T-cell (primary cell): Measurements from ENCODE around the gene PDIA2. TPM values are rescaled to one million over a fixed set of nuclear protein-coding genes. Genes with fewer than 3 reads are reported as not detected.
"Not testable (repeated sequence)": the region's sequence is repeated elsewhere in the genome, so short reads cannot be mapped to it uniquely, and the experiment has no call there.

ENCODE experiments used
- ATAC-seq, 4 experiments: fragments of 200-7000 bp in 3 of 4; fragments of 150-1000 bp in 1 of 4; cut with Tn5 transposase; replicated peaks in 1 of 4; 1 replicate in 3 of 4; 2 replicates in 1 of 4; pipeline ENCODE4 v1.10.0; 2021; ENCODE audit warnings: moderate library complexity in 3 of 4, mild to moderate bottlenecking in 2 of 4, moderate number of reproducible peaks in 1 of 4
- CTCF ChIA-PET, 2 donors: fragments of 300-600 bp; sonication (Branson Sonifier 250); formaldehyde crosslinking; loops; one replicate each; lab custom pipeline; 2022; ENCODE audit warnings: antibody characterized with exemption in 2 of 2; lab: Charles Lee
- POLR2A ChIA-PET, 2 donors: fragments of 300-600 bp; sonication (Branson Sonifier 250); formaldehyde crosslinking; loops; one replicate each; lab custom pipeline; 2022; ENCODE audit warnings: antibody characterized with exemption in 2 of 2; lab: Charles Lee
- DNase-seq, 35 experiments: peaks; one replicate each; pipeline versions ENCODE4 v3.0.0 to v3.0.0-alpha.2; 2013 to 2023
- H3K27ac ChIP-seq: one replicate; pipeline ENCODE4 v1.5.1; 2013; ENCODE audit warnings: low read length
- H3K27me3 ChIP-seq, 2 experiments: replicated peaks in 1 of 2; 1 replicate in 1 of 2; 2 replicates in 1 of 2; pipeline versions ENCODE4 v1.6.1 to v1.7.0; 2013; ENCODE audit warnings: low read length in 1 of 2, mixed read lengths in 1 of 2; ENCODE audit not compliant: control insufficient read depth in 2 of 2, insufficient read depth in 2 of 2; ENCODE audit errors: extremely low read depth in 1 of 2
- H3K36me3 ChIP-seq, 2 donors: 1 replicate in 1 of 2; 2 replicates in 1 of 2; pipeline versions ENCODE4 v1.6.1 to v1.7.0; 2013; ENCODE audit warnings: low read length in 1 of 2; ENCODE audit not compliant: control insufficient read depth in 2 of 2, insufficient read depth in 1 of 2; ENCODE audit errors: extremely low read depth in 1 of 2
- H3K4me1 ChIP-seq, 2 experiments: 1 replicate in 1 of 2; 2 replicates in 1 of 2; pipeline versions ENCODE4 v1.6.1 to v1.7.0; 2013; ENCODE audit warnings: low read length in 2 of 2, mixed read lengths in 1 of 2; ENCODE audit not compliant: insufficient read depth in 2 of 2, control insufficient read depth in 1 of 2; ENCODE audit errors: extremely low read depth in 1 of 2
- H3K4me3 ChIP-seq, 2 donors: 1 replicate in 1 of 2; 2 replicates in 1 of 2; pipeline versions ENCODE4 v1.5.1 to v1.7.0; 2013; ENCODE audit warnings: mild to moderate bottlenecking in 2 of 2, low read length in 1 of 2, moderate library complexity in 1 of 2; ENCODE audit not compliant: control insufficient read depth in 1 of 2; ENCODE audit errors: extremely low read depth in 1 of 2
- H3K9me3 ChIP-seq: 2 replicates; pipeline ENCODE4 v1.7.0; 2013
- H3K27ac Mint-ChIP-seq, 2 donors: one replicate each; pipeline ENCODE4 v1.8.0; 2020 to 2021; ENCODE audit warnings: mild to moderate bottlenecking in 2 of 2, mixed read lengths in 2 of 2
- H3K27me3 Mint-ChIP-seq, 2 donors: one replicate each; pipeline ENCODE4 v1.8.0; 2021 to 2022; ENCODE audit warnings: mixed read lengths in 2 of 2
- H3K36me3 Mint-ChIP-seq: one replicate; pipeline ENCODE4 v1.8.0; 2021; ENCODE audit warnings: mixed read lengths
- H3K4me1 Mint-ChIP-seq, 3 donors: one replicate each; pipeline ENCODE4 v1.8.0; 2020 to 2022; ENCODE audit warnings: mixed read lengths in 3 of 3, mild to moderate bottlenecking in 1 of 3
- H3K4me3 Mint-ChIP-seq, 3 donors: one replicate each; pipeline ENCODE4 v1.8.0; 2020 to 2022; ENCODE audit warnings: mild to moderate bottlenecking in 3 of 3, mixed read lengths in 3 of 3, moderate library complexity in 3 of 3
- H3K9me3 Mint-ChIP-seq, 3 donors: one replicate each; pipeline ENCODE4 v1.8.0; 2020 to 2022; ENCODE audit warnings: mixed read lengths in 3 of 3
- WGBS: methylation state at CpG from one replicate; pipeline ENCODE4 v1.1.5; 2013; ENCODE audit warnings: missing lambda C conversion rate; ENCODE audit not compliant: insufficient coverage; 5-methylcytosine and 5-hydroxymethylcytosine counted together
- total RNA-seq, 35 experiments: library from RNA in 6 of 35; stranded (reverse) in 6 of 35; fragments of 120-200 nt in 1 of 35; gene quantifications; one replicate each; pipeline versions ENCODE4 v1.2.1 to v1.2.4 and lab custom pipeline; 2013 to 2026

Gene PDIA2
- total RNA-seq, 5 donors from 2014 or later (not counting 1 experiment from before 2014, with no cell fraction given): 0.38 to 0.54 (median 0.53) TPM; not detected in 2

DNA sequence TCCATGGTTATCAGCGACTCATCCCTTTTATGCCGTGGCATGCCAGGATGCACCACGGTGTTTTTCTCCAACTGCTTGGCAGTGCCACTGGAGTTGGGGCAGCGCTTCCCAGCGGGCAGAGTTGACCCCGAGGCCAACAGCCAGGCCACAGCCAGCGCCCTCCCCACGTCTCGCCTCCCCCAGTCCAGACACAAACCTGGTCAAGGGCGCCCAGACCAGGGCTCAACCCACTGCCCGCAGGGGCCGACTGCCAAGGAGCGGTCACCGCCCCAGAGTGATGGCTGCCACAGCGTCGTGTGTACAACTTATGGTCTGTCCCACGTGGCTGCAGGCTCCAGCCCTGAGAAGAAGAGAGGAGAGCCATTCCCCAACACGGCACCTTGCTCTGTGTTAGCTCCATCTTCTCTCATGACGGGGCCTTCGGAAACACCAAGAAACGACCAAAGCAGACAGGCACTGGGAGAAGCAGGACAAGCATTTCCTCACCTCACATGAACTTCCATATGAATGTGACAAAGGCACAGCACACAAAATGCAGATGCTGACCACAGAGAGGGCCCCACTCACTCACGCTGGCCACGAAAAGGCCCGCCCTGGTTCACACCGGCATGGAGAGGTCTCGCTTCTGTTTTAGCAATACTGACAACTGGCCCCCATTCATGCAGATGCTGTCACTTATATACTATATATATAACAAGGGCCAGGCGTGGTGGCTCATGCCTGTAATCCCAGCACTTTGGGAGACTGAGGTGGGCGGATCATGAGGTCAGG is 42.6 kb downstream of the PDIA2 start:
- POLR2A ChIA-PET: interaction anchor here in 1 of 2 donors (0.7 kb wide), 1 partner anchor 25 kb away, joined by 3 read pairs; no protein-coding TSS in a partner anchor
- peak in 1 of 35 experiments; percentile 24 for DNase-seq

DNA sequence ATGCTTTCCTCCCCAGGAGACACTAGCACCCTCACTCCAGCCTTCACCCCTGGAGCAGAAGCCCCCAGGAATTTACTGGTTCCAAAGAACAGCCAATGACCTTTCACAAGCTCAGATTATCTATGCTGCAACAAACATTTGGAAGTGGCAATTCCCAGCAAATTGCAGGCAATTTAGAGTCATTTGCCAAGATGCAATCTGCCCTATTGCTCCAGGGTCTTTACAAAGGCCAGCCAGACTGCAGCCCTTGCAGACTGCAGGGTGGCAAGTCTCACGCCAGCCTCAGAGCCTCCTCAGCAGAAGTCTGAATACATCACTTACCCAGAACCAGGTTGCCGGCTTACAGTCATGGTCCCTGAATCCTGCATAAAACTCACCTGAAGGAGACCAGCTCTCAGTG is 47.8 kb downstream of the PDIA2 start:
- CTCF ChIA-PET: interaction anchor here in 1 of 2 donors (0.5 kb wide), 1 partner anchor 9 kb away, joined by 3 read pairs; no protein-coding TSS in a partner anchor
- POLR2A ChIA-PET: no interaction called here
- Mint-ChIP-seq H3K27ac (no peak overlapping the region), H3K4me3 (no peak overlapping the region), H3K36me3 (peaks cover 7% of the 10 kb centered on the region), H3K9me3 (no peaks in the 10 kb centered on the region), H3K27me3 (no peaks in the 10 kb centered on the region), H3K4me1 (peaks cover 64 to 78% (median 70%) of the 10 kb centered on the region in 3 donors)
- Histone ChIP-seq H3K9me3 (no peaks in the 10 kb centered on the region), H3K4me1 (peaks cover 4 to 63% of the 10 kb centered on the region in 2 experiments), H3K27ac (no peak overlapping the region), H3K27me3 (no peaks in the 10 kb centered on the region), H3K36me3 (no peaks in the 10 kb centered on the region), H3K4me3 (no peak overlapping the region)
- no peak for ATAC-seq
- DNase-seq: no peak
- 89% methylated on average over 1 of the region's 2 CpGs for WGBS

More for the DNA sequence above, 42.6 kb downstream of the PDIA2 start:
- Histone ChIP-seq H3K27ac (peak overlapping the region; percentile 84), H3K4me1 (peaks cover 20 to 76% of the 10 kb centered on the region in 2 experiments), H3K36me3 (no peaks in the 10 kb centered on the region), H3K27me3 (no peaks in the 10 kb centered on the region), H3K4me3 (peak overlapping the region; percentile 33 to 53), H3K9me3 (no peaks in the 10 kb centered on the region)
- WGBS: 70% methylated on average over 19 of the region's 28 CpGs
- Mint-ChIP-seq H3K27me3 (no peaks in the 10 kb centered on the region), H3K36me3 (peaks cover 5% of the 10 kb centered on the region), H3K27ac (peak overlapping the region; percentile 80 to 91), H3K4me3 (peak overlapping the region; percentile 67 to 80 (median 70)), H3K9me3 (no peaks in the 10 kb centered on the region), H3K4me1 (peaks cover 64 to 73% (median 66%) of the 10 kb centered on the region in 3 donors)
- CTCF ChIA-PET: interaction anchor here in 1 of 2 donors (0.6 to 1.2 kb wide), 4 partner anchors 27 to 314 kb away, joined by 4 to 6 read pairs (median 4); no protein-coding TSS in a partner anchor
- ATAC-seq: no peak

DNA sequence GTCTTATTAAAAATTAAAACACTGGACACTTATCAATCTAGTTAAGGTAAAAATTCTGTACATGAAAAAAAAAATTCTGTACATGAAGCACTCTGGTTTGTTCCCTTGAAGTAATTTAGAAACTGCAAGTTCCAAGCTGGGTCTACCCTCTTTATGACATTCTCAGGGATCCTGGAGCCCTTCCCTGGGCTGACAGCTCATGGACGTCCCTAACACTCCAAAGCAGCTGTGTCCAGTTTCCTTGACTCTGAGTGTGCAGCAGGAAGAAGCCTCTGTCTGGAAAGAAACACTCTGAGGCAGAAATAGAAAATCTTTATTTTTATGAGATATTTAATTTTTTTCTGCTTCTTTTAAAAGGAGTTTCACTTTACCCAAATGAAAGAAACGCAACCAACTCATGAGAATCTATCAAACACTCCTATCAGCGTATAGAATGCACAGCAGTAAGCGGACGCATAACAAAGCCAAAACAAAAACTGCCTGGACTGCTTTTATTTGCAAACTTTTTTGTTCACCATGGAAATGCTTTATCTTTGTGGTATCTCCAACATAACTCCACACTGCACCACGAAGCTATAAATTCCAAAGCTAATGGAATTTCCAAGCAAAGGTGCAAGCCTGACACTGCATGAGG is 48.3 kb downstream of the PDIA2 start:
- H3K27me3 Mint-ChIP-seq, H3K27ac ChIP-seq, CTCF ChIA-PET, DNase-seq, H3K9me3 Mint-ChIP-seq, H3K27me3 ChIP-seq, H3K9me3 ChIP-seq, H3K27ac Mint-ChIP-seq, H3K36me3 ChIP-seq, ATAC-seq, H3K36me3 Mint-ChIP-seq, POLR2A ChIA-PET, H3K4me3 ChIP-seq, H3K4me3 Mint-ChIP-seq: not testable (repeated sequence)
- no CpG with 5 or more reads among the region's 6 CpGs for WGBS
- peaks cover 68 to 79% (median 72%) of the 10 kb centered on the region in 3 donors for H3K4me1 Mint-ChIP-seq
- H3K4me1 ChIP-seq: peaks cover 2 to 62% of the 10 kb centered on the region in 2 experiments

DNA sequence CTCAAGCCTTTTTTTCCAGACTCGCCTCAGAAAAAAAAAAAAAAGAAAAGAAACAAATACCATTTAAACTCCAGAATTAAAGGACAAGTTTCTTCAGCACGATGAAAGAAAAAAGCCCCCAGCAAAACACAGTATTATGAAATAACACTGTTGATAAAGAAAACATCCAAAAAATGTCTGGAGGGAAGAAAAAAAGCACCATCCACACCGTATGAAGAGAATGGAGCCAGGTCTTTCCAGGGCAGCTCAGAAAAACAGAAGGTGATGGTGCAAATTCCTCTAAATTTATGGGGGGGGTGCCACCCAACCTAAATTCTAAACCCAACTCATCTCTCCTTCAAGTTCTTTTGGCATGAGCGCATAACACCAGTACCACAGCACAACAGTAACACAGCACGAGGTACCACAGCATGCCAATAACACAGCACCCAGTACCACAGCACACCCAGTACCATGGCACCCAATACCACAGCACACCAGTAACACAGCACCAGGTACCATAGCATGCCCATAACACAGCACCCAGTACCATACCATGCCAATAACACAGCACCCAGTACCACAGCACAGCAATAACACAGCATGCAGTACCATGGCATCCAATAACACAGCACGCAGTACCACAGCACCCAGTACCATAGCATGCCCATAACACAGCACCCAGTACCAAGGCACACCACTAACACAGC is 50.6 kb downstream of the PDIA2 start:
- ATAC-seq (no peak), DNase-seq (no peak)
- no peaks in the 10 kb centered on the region for H3K27me3 Mint-ChIP-seq
- no peaks in the 10 kb centered on the region for H3K27me3 ChIP-seq
- peaks cover 64 to 78% (median 74%) of the 10 kb centered on the region in 3 donors for H3K4me1 Mint-ChIP-seq
- H3K9me3 ChIP-seq: no peaks in the 10 kb centered on the region
- H3K27ac ChIP-seq: no peak overlapping the region
- no peaks in the 10 kb centered on the region for H3K36me3 ChIP-seq
- 90% methylated on average over 3 of the region's 6 CpGs for WGBS
- peak overlapping the region in 1 of 3 donors; percentile 10 for H3K4me3 Mint-ChIP-seq
- H3K4me3 ChIP-seq: no peak overlapping the region
- no peaks in the 10 kb centered on the region for H3K9me3 Mint-ChIP-seq
- CTCF ChIA-PET: no interaction called here
- H3K36me3 Mint-ChIP-seq: peaks cover 7% of the 10 kb centered on the region
- H3K27ac Mint-ChIP-seq: no peak overlapping the region
- POLR2A ChIA-PET: interaction anchor here in 1 of 2 donors (0.6 kb wide), 1 partner anchor 119 kb away, joined by 3 read pairs; no protein-coding TSS in a partner anchor
- peaks cover 0 to 57% of the 10 kb centered on the region in 2 experiments for H3K4me1 ChIP-seq

DNA sequence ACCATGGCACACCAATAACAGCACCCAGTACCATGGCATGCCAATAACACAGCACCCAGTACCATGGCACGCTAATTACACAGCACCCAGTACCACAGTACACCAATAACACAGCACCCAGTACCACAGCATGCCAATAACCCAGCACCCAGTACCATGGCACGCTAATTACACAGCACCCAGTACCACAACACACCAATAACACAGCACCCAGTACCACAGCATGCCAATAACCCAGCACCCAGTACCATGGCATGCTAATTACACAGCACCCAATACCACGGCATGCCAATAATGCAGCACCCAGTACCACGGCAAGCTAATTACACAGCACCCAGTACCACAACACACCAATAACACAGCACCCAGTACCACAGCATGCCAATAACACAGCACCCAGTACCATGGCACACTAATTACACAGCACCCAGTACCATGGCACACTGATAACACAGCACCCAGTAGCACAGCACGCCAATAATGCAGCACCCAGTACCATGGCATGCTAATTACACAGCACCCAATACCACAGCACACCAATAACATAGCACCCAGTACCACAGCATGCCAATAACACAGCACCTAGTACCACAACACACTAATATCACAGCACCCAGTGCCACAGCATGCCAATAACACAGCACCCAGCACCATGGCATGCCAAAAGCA is 51.3 kb downstream of the PDIA2 start:
- H3K9me3 Mint-ChIP-seq, H3K9me3 ChIP-seq, CTCF ChIA-PET, H3K27ac Mint-ChIP-seq, H3K27me3 Mint-ChIP-seq, H3K27ac ChIP-seq, ATAC-seq, H3K4me3 ChIP-seq, H3K36me3 Mint-ChIP-seq, DNase-seq, H3K36me3 ChIP-seq, H3K27me3 ChIP-seq: not testable (repeated sequence)
- POLR2A ChIA-PET: interaction anchor here in 1 of 2 donors (0.6 kb wide), 1 partner anchor 223 kb away, joined by 3 read pairs; no protein-coding TSS in a partner anchor
- peaks cover 0 to 59% of the 10 kb centered on the region in 2 experiments for H3K4me1 ChIP-seq
- 100% methylated on average over 5 of the region's 5 CpGs for WGBS
- peak overlapping the region in 1 of 3 donors; percentile 50 for H3K4me3 Mint-ChIP-seq
- peaks cover 64 to 77% (median 75%) of the 10 kb centered on the region in 3 donors for H3K4me1 Mint-ChIP-seq
